Activated naive CD8-positive, alpha-beta T cell (primary cell): ENCODE results near the gene INAFM1.
"Not testable (repeated sequence)": the region's sequence is repeated elsewhere in the genome, so short reads cannot be mapped to it uniquely, and the experiment has no call there.

Experiments used
- H3K27ac Mint-ChIP-seq: one replicate; pipeline ENCODE4 v1.8.0; 2021; ENCODE audit warnings: mixed read lengths
- H3K27me3 Mint-ChIP-seq: one replicate; pipeline ENCODE4 v1.8.0; 2021; ENCODE audit warnings: mixed read lengths
- H3K36me3 Mint-ChIP-seq: one replicate; pipeline ENCODE4 v1.8.0; 2021; ENCODE audit warnings: mixed read lengths
- H3K4me1 Mint-ChIP-seq: one replicate; pipeline ENCODE4 v1.8.0; 2021; ENCODE audit warnings: low read depth, mixed read lengths
- H3K4me3 Mint-ChIP-seq: one replicate; pipeline ENCODE4 v1.8.0; 2021; ENCODE audit warnings: mild to moderate bottlenecking, mixed read lengths
- H3K9me3 Mint-ChIP-seq: one replicate; pipeline ENCODE4 v1.8.0; 2021; ENCODE audit warnings: low read depth, mixed read lengths

The INAFM1 gene

DNA sequence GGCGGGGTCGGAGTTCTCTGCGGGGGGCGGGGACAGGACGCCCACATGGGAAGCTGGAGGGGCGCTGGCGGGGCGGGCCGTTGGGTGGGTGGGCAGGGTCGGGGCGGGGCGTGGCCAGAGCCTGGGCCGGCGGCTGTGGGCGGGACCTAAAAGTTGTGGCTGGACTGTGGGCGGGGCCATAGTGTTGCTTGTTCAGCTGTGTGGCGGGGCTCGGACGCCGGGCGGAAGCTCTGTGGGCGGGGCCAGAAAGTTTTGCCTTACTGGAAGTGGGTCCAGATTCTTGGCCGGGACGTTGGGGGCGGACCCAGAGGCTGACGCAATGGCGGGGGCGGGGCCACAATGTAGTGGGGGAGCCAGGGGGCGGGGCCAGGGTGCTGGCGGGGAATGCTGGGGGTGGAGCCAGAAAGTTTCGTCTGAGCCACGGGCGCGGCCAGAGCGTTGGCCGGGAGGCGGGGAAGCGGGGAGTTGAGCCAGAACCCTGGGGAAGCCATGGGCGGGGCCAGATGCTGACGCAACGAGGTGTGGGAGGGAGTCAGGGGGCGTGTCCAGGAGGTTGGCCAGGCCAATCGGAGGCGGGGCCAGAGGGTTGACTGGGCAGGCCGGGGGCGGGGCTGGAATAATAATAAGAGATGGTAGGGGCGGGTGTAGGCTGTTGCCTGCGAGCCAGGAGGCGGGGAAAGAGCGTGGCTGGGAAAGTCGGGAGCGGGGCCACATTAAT, 17.8 kb upstream of the INAFM1 start:
- Mint-ChIP-seq H3K4me1 (peaks cover 33% of the 10 kb centered on the region), H3K27ac (peak overlapping the region; percentile 88), H3K4me3 (peak overlapping the region; percentile 90), H3K9me3 (no peaks in the 10 kb centered on the region), H3K27me3 (no peaks in the 10 kb centered on the region), H3K36me3 (peaks cover 8% of the 10 kb centered on the region)

GRCh38 chr19:47257411-47258169, 17.1 kb upstream of the INAFM1 start:
- peak overlapping the region; percentile 90 for H3K4me3 Mint-ChIP-seq
- H3K4me1 Mint-ChIP-seq = peaks cover 33% of the 10 kb centered on the region
- no peaks in the 10 kb centered on the region for H3K27me3 Mint-ChIP-seq
- no peaks in the 10 kb centered on the region for H3K9me3 Mint-ChIP-seq
- H3K36me3 Mint-ChIP-seq = peaks cover 8% of the 10 kb centered on the region
- peak overlapping the region; percentile 88 for H3K27ac Mint-ChIP-seq

DNA sequence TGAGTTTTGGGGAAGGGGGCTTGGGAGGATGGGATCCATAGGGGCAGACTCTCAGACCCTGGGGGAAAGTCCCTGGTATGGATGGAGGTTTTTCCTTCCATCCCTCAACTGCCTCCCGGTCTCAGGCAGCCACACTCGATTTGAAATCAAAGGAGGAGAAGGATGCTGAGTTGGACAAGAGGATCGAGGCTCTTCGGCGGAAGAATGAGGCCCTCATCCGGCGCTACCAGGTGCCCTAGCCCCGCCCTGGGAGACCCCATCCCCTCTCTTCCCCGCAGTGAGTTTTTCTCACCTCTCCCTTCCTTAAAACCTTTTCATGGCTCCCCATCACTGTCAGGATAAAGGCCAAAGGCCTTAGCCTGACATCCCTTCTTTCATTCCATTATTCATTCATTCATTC, 16.3 kb upstream of the INAFM1 start:
- no peaks in the 10 kb centered on the region for H3K9me3 Mint-ChIP-seq
- H3K4me3 Mint-ChIP-seq = peak overlapping the region; percentile 60
- H3K4me1 Mint-ChIP-seq = peaks cover 33% of the 10 kb centered on the region
- no peaks in the 10 kb centered on the region for H3K27me3 Mint-ChIP-seq
- H3K27ac Mint-ChIP-seq = no peak overlapping the region
- H3K36me3 Mint-ChIP-seq = peaks cover 8% of the 10 kb centered on the region

DNA sequence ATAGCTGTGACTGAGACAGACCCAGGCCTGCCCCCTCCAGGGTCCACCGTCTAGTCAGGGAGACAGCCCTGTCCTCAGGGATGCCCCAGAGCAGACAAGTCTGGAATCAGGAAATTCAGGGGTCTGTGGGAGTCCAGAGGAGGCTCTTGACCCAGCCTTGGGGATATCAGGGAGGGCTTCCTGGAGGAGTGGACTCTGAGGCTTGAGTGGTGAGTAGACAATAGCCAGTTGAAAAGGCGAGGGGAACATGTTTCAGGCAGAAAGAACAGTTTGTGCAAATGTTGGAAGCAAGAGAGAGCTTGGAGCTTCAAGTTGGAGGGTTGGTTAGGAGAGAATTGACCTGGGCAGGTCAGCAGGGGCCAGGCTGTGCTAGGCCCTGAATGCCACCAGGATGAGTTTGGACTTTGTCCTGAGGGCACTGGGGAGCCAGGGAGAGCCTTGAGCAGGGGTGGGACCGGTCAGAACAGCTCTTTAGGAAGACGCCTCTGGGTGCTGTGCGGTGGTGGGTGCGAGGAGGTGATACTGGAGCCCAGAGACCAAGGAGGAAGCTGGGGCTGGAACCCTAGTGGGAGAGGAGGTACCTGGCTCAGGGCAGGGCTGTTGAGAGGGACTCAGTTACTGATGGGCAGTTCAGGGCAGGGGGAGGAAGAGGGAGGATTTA, 15.7 kb upstream of the INAFM1 start:
- peaks cover 33% of the 10 kb centered on the region for H3K4me1 Mint-ChIP-seq
- no peaks in the 10 kb centered on the region for H3K9me3 Mint-ChIP-seq
- peak overlapping the region; percentile 60 for H3K4me3 Mint-ChIP-seq
- peaks cover 8% of the 10 kb centered on the region for H3K36me3 Mint-ChIP-seq
- H3K27ac Mint-ChIP-seq = no peak overlapping the region
- no peaks in the 10 kb centered on the region for H3K27me3 Mint-ChIP-seq

DNA sequence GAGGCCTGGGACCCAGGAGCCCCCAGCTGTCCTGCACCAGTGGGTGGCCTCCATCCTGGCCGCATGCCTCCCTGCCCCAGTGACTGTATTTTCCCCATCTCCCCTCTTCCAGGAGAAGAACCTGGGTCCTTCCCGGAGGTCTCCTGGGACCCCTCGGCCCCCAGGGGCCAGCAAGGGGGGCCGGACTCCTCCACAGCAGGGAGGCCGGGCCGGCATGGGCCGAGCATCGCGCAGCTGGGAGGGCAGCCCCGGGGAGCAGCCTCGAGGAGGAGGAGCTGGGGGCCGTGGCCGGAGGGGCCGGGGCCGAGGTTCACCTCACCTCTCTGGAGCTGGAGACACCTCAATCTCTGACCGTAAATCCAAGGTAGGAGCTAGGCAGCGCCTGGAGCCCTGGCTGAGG, 14.2 kb upstream of the INAFM1 start:
- Mint-ChIP-seq H3K27ac (peak overlapping the region; percentile 0), H3K4me3 (no peak overlapping the region), H3K27me3 (no peaks in the 10 kb centered on the region), H3K4me1 (peaks cover 33% of the 10 kb centered on the region), H3K36me3 (peaks cover 9% of the 10 kb centered on the region), H3K9me3 (no peaks in the 10 kb centered on the region)

- not testable (repeated sequence) for H3K36me3 Mint-ChIP-seq, H3K27ac Mint-ChIP-seq, H3K9me3 Mint-ChIP-seq, H3K27me3 Mint-ChIP-seq, H3K4me3 Mint-ChIP-seq
- peaks cover 28% of the 10 kb centered on the region for H3K4me1 Mint-ChIP-seq
These were observed 12.5 kb upstream of the INAFM1 start for GRCh38 chr19:47261946-47262793.

DNA sequence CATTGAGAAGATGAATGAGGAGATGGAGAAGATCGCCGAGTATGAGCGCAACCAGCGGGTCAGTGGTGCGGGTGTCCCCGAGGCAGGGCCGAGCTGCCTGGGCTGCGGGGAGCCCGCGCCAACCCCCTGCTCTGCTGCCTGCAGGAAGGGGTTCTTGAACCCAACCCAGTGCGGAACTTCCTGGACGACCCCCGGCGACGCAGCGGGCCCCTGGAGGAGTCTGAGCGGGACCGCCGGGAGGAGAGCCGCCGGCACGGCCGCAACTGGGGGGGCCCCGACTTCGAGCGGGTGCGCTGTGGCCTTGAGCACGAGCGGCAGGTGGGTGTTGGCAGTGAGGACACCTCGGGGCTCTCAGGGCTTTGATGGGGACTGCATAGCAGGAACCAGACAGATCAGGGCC, 10.1 kb upstream of the INAFM1 start:
- Mint-ChIP-seq H3K36me3 (peaks cover 4% of the 10 kb centered on the region), H3K4me3 (no peak overlapping the region), H3K9me3 (no peaks in the 10 kb centered on the region), H3K27ac (no peak overlapping the region), H3K27me3 (no peaks in the 10 kb centered on the region), H3K4me1 (peaks cover 6% of the 10 kb centered on the region)

DNA sequence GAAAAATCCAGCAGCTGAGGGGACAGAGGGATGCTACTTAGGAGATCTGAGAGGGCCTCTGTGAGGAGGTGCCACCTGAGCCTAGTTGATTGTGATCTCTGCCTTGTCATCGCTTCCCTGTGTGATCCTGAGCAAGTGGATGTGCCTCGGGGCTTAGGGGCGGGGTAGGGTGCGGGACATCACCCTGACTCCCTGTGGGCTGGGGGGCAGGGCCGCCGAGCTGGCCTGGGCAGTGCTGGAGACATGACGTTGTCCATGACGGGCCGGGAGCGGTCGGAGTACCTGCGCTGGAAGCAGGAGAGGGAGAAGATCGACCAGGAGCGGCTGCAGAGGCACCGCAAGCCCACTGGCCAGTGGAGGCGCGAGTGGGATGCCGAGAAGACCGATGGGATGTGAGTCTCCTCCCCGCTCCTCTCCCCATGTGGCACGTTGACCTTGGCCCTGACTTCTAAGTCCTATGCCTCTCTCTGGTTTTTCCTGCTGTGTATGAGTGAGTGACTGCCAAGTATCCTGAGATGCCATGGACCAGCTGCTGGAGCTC, 8.2 kb upstream of the INAFM1 start:
- H3K9me3 Mint-ChIP-seq = no peaks in the 10 kb centered on the region
- peaks cover 2% of the 10 kb centered on the region for H3K36me3 Mint-ChIP-seq
- no peaks in the 10 kb centered on the region for H3K27me3 Mint-ChIP-seq
- no peak overlapping the region for H3K4me3 Mint-ChIP-seq
- no peak overlapping the region for H3K27ac Mint-ChIP-seq
- no peaks in the 10 kb centered on the region for H3K4me1 Mint-ChIP-seq

GRCh38 chr19:47267350-47267759, 7.3 kb upstream of the INAFM1 start:
- Mint-ChIP-seq H3K27ac (no peak overlapping the region), H3K36me3 (peaks cover 2% of the 10 kb centered on the region), H3K4me3 (no peak overlapping the region), H3K9me3 (no peaks in the 10 kb centered on the region), H3K27me3 (no peaks in the 10 kb centered on the region), H3K4me1 (peaks cover 2% of the 10 kb centered on the region)

DNA sequence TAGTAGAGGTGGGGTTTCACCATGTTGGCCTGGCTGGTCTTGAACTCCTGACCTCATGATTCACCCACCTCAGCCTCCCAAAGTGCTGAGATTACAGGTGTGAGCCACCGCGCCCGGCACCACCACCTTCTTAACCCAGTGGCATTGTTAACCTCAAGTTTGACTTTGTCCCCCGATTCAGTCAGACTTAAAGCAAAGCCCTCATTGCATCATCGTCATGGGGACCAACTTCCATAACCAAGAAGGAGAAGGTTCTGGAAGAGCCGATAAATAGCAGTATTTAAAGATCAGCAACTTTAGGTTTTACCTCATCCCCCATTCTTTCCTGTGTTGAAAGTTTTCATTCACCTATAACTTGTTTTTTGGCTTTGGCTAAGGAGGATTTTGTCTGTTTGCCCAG, 6.7 kb upstream of the INAFM1 start:
- Mint-ChIP-seq H3K9me3 (no peaks in the 10 kb centered on the region), H3K27ac (no peak overlapping the region), H3K36me3 (peaks cover 2% of the 10 kb centered on the region), H3K27me3 (no peaks in the 10 kb centered on the region), H3K4me1 (peaks cover 8% of the 10 kb centered on the region), H3K4me3 (no peak overlapping the region)

- Mint-ChIP-seq H3K27me3 (no peaks in the 10 kb centered on the region), H3K27ac (no peak overlapping the region), H3K4me1 (peaks cover 9% of the 10 kb centered on the region), H3K36me3 (peaks cover 2% of the 10 kb centered on the region), H3K4me3 (no peak overlapping the region), H3K9me3 (no peaks in the 10 kb centered on the region)
These were observed 5.1 kb upstream of the INAFM1 start for GRCh38 chr19:47269596-47269995.

DNA sequence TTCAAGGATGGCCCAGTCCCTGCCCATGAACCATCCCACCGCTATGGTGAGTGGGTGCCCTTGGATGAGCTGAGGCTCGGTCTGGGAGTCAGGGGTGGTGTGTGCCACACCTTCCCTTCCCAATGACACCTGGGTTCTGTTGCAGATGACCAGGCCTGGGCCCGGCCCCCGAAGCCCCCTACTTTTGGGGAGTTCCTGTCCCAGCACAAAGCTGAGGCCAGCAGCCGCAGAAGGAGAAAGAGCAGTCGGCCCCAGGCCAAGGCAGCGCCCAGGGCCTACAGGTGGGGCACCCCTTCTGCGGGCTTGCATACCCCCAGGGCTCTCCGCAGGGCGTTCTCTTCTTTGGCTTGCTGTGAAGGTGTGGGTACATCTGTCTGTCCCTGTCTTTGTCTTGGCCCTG, 4.3 kb upstream of the INAFM1 start:
- Mint-ChIP-seq H3K4me1 (peaks cover 12% of the 10 kb centered on the region), H3K27me3 (no peaks in the 10 kb centered on the region), H3K27ac (no peak overlapping the region), H3K9me3 (no peaks in the 10 kb centered on the region), H3K36me3 (peaks cover under 1% of the 10 kb centered on the region), H3K4me3 (no peak overlapping the region)

GRCh38 chr19:47271949-47272348, 2.7 kb upstream of the INAFM1 start:
- Mint-ChIP-seq H3K4me3 (peak overlapping the region; percentile 83), H3K27ac (no peak overlapping the region), H3K36me3 (no peaks in the 10 kb centered on the region), H3K4me1 (peaks cover 18% of the 10 kb centered on the region), H3K27me3 (no peaks in the 10 kb centered on the region), H3K9me3 (no peaks in the 10 kb centered on the region)

DNA sequence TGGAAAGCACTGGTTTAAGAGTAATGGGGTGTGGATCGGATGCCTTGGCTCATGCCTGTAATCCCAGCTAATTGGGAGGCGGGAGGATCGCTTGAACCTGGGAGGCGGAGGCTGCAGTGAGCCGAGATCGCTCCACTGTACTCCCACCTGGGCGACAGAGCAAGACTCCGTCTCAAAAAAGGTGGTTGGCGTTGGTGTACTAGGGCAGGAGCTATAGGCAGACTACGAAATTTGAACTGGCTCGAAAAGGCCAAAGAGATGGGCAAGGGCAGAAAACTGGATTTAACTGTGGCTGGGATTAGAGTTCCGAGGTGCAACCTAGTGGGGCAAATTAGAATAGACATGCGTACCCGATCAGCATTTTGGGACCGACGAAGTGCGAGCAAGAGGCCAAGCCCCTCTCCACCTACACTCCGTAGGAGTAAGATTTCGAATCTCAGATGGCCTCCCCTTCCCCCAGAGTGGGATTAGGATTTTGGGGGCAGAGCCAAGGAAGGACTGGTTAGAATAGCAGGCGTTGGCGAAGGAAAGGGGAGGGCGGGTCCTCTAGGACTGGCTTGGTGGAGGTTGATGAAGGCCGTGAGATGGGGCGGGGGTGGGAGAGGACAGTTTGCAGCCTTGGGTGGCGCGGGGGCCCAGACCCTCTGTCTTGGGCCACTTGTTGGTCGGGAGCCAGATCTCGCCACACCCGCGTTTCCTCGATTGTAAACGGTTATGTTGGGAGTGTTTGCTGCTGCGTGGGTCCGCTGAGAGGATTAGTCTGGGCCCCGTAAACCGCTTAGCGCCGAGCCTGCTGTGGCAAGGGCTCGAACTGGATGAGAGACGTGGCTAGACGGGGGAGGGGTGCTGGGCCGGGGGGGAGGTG, 2.0 kb upstream of the INAFM1 start:
- Mint-ChIP-seq H3K27ac (peak overlapping the region; percentile 69), H3K27me3 (no peaks in the 10 kb centered on the region), H3K9me3 (no peaks in the 10 kb centered on the region), H3K4me3 (peak overlapping the region; percentile 83), H3K4me1 (peaks cover 18% of the 10 kb centered on the region), H3K36me3 (no peaks in the 10 kb centered on the region)
